GF-D8 (cell line): ENCODE results near the gene HEATR3.
"Not testable (repeated sequence)": the region's sequence is repeated elsewhere in the genome, so short reads cannot be mapped to it uniquely, and the experiment has no call there.

Source experiments
- DNase-seq: peaks from one replicate; lab custom pipeline; 2025; lab: John Stamatoyannopoulos, UW

Gene HEATR3

DNA sequence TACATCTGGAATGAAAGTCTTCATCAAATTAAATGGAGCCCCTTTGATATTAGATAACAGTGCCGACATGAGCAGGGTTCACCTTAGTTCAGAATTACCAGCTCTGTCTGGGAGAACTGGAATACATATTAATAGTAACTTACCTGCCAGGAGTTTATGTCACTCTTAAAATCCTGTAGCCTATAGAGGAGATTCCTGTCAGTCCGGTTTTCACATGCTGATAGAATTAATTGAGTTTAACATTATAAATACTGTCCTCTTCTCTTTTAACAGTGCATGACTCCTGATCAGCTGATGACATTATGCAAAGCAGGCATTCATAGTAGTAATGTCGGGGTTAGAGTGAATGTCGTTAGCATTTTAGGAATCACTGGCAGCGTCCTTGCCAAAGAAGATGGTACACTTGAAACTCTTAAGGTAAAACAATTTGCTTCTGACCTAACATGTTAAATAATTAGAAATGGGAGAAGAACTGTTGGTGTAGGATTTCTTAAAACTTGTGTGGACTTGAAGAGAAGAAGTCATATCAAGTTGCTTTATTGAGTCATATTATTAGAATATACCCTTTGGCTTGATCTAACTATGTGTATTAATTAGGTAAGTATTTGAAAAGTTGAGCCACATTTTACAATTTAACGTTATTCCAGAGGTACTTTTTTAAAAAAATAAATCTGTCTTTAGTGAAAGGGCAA, 34.3 kb downstream of the HEATR3 start:
- no peak for DNase-seq

DNA sequence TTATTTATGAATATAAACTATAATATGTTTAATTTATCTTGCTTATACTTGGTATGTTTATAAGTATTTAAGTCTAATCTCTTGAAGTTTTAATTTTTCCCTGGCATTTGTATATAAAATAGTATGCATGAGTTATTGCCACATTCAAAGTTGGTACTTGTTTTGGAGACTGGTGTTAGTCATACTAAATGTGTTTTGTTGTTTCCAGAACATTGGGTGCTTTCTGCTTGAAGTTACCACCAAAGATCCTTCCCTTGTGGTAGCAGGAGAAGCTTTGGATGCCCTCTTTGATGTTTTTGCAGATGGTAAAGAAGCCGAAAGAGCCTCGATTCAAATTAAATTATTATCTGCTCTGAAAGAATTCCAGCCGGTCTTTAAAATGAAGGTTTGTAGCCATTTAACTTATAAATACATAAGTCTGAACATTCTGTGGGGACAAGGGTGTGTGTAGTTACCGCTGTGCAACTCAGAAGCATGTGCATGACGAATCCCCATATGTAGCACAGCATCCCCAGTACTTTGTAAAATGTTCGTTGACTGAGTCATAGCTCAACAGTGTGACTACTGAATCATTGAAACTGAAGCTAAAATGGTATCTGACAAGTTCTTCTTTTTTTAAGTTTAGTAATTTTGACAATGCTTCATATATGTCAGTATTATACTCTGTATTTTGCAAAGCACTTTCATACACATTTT, 36.4 kb downstream of the HEATR3 start:
- no peak for DNase-seq

DNA sequence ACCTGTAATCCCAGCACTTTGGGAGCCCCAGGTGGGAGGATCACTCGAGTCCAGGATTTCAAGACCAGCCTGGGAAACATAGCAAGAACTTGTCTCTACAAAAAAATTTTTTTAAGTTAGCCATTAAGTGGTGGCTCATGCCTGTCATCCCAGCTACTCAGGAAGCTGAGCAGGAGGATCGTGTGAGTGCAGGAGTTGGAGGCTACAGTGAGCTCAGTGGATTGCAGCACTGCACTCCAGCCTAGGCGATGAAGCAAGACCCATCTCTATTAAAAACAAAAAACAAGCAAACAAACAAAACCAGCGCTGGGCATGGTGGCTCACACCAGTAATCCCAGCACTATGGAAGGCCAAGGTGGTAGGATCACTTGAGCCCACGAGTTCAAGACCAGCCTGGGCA, 38.0 kb downstream of the HEATR3 start:
- DNase-seq: no peak

DNA sequence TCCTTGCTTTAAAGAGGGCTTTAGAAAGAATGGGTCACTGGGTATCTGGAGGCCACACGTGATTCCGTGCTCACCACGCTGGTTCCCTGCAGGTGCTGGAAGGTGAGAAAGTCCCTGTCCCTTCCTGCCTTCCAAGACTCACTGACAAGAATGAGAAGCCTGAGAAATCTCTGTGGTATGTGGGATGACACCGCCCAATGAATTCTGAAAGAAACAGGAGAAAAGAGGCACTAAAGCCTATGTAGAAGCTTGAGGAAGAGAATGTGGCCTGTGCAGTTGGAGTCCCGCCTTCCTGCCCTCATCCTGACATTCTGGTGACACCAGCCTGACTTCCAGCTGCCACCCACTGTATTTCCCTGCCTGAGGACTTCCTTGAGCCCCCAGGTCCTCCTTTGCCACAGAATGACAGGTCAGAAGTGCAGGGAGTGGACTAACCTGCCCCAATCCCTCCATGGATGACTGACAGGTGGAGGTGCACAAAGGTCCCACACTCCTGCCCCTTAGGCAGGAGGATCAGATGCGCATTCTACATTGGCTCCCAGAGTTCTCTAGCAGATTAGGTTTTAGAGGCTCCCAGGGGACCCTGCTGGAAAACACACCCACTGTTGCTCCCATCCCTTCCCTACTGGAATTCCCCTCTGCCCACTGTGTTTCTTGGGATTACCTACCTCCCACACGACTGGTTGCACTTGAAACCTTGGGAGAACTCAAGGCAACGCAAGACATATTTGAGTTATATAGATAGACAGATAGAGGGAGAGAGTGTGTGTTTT, 48.8 kb downstream of the HEATR3 start:
- no peak for DNase-seq

DNA sequence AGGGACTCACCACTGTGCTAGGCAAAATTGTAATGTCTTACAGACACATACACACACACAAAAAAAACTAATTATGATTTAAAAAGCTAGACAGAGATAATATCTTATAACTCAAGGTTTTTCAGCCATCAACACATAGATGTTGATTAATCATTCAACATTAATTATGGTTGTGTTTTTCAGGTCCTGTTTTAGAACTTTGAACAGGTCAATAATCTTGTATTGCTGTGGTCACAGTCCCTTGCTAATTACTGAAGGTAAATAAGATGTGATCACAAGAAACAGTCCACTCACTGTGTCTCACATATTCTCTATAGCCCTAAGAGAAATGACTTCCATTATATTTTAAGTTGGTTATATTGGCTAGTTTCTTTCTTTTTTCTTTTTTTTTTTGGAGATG, 54.9 kb downstream of the HEATR3 start:
- no peak for DNase-seq

DNA sequence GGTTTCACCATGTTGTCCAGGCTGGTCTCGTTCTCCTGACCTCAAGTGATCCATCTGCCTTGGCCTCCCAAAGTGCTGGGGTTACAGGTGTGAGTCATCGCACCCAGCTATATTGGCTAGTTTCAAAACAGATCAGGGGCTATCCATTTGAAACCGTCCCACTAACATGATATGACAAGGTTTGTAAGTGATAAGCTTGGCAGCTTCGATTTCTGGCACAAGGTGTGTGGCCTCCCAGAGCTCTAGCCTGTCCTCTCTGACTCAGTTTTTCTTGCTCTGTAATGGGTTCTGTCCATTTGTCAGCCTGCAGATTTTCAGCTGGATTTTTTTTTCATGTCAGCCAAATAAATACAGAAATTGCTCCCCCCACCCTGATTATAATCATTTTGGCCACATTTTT, 55.5 kb downstream of the HEATR3 start:
- DNase-seq: no peak

DNA sequence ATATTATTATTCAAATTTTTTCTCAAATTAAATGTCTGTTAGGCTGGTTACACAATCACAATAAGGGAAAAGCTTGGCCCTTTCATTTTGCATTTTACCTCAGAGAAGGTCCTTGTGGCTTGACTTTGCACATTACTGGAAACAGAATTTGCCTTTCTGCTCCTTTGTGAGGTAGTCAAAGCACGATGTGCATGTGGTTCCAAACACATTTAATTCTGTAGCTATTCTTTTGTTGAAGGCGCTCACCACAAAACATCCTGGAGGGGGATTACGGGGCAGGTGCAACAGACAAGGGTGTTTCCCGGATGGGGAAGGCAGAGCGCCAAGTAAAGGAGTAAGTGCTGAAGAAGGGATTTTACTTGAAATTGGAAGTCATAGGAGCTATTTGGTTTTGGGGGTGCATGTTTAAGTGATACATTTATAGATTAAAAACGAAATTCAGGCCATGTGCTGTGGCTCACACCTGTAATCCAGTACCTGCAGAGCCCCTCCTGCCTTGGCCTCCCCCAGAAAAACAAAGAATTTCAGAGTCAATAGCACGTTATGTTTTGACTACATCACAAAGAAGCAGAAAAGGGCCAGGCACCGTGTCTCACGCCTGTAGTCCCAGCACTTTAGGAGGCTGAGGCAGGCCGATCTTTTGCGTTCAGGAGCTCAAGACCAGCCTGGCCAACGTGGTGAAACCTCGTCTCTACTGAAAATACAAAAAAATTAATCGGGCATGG, 56.1 kb downstream of the HEATR3 start:
- DNase-seq: no peak

DNA sequence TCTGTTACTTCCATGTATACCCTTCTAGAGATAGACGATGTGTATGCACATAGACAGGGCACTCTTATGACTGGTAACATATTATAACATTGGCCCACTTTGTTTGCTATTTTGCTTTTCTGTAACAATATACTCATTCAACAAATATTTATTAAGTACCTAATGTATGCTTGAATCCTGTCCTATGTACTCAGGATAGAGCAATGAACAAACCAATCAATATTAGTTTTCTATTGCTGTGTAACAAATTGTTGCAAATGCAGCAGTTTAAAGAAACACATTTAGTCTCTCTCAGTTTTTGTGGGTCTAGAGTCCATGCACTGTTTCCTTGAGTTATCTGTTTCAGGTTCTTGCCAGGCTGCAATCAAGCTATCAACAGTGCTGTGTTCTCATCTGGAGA, 57.6 kb downstream of the HEATR3 start:
- no peak for DNase-seq

DNA sequence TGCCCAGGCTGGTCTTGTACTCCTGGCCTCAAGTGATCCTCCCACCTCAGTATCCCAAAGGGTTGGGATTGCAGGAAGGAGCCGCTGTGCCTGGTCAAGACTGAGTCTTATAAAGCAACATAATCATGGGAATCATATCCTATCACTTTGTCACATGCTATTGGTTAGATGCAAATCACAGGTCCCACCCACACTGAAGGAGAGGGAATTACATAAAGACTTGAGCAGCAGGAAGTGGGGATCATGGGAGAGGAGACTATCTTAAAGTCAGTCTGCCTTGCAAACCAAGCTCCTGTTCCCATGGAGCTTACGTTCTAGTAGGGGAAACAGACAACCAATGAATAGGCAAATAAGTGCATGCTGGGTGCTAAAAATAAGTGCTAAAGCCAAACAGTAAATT, 59.0 kb downstream of the HEATR3 start:
- no peak for DNase-seq

DNA sequence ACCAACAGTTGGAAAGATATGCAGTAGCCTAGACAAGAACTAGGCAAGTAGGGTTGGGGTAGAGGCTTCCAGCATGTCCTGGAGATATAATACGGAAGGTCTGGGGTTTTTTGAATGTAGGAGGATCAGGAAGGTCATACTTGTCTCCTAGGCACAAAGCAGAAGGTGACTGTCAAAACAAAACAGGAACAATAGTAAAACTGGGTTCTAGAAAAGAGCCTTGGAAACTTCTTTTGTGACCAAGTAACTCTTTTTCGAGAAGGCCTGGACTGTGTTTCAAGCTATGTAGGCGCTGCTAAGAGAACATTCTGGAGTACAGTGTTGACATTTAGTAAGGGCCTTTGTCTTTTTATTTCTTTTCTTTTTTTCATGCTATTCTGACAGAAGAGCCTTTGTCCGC, 60.4 kb downstream of the HEATR3 start:
- DNase-seq: no peak

DNA sequence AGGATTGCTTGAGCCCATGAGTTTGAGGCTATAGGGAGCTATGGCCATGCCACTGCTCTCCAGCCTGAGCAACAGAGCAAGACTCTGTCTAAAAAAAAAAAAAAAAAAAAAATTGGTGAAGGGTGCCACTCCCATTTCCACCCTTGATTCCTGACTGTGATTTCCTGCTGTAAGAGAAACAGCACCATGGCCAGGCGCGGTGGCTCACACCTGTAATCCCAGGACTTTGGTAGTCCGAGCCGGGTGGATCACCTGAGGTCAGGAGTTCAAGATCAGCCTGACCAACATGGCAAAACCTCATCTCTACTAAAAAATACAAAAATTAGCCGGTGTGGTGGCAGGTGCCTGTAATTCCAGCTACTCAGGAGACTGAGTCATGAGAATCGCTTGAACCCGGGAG, 66.8 kb downstream of the HEATR3 start:
- DNase-seq: not testable (repeated sequence)

DNA sequence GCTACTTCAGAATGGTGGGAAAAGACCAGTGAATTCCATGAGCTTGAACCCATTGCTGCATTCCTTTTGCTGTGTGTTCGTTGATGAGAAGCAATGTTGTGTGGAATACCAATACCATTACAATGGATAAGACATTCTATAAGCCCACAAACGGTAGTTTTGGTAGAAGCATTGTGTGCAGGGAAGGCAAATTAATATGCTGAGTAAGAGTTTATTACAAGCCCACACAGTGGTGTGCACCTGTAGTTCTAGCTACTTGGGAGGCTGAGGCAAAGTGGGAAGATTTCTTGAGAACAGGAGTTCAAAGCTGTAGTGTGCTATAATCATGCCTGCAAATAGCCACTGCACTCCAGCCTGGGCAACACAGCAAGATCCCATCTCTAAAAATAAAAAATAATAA, 67.4 kb downstream of the HEATR3 start:
- DNase-seq: no peak

DNA sequence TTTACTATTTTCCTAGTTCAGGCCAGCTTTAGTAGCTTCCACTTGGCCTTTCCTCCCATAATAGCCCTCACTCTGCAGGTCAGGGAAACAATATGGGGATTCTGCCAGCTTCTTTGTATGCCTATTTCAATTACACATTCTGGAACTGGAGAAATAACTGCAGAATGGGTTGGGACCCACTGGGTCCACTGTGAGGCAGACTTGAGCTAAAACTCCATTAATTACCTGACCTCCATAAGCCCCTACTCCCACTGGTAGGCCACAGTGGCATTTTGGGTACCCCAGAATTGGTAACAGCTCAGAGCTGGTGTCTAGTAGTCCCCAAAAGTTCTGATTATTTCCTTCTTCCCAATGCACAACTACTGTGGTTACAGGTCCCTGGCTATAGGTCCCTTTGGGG, 70.6 kb downstream of the HEATR3 start:
- DNase-seq: no peak

DNA sequence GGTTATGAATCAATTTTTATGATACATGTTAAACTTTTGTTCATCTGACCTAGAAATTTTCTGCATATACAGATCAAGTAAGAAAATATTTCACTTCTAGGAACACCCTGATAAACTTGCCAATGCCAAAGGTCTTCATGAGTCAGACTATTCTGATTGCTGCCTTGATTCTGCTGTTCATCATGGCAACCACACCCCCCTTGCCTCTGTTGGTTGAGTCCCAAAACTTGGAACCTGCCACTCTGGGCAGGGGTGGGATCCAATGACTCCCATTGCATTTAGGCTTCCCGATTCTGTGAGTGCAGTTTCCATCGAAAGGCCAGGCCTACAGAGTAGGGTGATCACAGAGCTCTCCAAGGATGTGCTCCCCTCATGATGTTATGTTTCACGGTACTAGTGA, 71.5 kb downstream of the HEATR3 start:
- no peak for DNase-seq

DNA sequence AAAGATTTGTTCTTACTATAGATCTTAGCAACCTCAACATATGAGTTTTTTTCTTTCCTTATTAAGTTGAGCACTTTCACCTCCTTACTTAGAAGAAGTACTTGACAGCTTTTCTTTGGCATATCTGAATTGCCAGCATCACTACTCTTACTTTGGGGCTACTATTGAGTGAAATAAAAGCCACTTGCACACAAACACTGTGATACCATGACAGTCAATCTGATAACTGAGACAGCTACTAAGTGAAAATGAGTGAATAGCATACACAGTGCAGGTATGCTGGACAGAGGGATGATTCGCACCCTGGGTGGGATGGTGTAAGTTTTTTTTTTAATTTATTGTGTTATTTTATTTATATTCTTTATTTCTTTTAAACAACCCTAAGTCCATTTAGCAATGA, 73.8 kb downstream of the HEATR3 start:
- no peak for DNase-seq

DNA sequence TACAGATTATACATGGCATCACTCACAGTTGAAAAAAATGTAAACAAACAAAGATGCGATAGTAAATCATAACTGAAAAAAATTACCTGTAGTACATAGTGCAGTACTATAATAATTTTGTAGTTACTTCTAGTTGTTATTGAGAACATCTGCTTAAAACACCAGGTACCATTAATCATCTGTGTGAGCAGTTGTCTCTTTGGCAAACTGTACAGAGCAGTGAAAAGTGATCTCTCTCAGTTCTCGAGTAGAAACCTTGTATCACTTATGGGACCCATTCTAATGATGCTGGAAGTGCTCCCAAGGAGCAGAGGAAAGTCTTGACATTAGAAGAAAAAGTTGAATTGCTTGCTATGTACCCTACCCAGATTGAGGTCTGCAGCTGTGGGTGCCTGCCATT, 78.4 kb downstream of the HEATR3 start:
- DNase-seq: no peak

DNA sequence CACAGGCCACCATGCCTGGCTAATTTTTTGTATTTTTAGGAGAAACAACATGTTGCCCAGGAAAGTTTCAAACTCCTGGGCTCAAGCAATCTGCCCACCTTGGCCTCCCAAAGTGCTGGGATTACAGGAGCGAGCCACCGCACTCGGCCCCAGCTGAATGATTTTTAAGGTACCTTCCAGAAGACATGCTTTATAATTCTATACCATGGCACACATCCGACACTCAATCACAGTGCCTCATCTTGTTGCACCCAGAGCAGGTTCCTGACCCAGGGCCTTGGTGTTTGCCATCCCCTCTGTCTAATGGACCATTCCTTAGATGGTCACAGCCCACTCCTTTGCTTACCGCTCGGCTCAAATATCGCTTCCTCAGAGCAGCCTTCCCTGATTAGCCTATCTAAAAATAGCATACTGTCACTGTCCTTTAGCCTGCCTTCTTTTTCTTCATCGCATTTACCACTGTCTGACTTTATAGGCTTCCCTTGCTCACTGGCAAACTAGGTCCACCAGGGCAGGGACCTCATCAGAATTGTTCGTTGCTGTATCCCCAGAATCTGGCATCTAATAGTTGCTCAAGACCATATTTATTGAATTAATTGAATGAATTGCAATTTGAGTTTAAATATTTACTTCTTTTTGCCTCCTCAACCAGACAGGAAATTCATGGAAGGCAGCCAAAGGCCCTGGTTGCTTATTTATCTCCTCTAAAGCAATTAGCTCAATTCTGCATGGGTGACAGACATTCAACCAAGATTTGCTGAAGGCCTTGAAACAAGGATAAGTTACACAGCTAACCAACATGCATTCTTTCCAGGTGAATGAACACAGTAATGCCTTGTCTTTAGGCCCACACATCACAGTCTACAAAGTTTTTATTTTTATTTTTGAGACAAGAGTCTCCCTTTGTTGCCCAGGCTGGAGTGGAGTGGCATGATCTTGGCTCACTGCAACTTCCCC, 81.0 kb downstream of the HEATR3 start:
- DNase-seq: no peak

DNA sequence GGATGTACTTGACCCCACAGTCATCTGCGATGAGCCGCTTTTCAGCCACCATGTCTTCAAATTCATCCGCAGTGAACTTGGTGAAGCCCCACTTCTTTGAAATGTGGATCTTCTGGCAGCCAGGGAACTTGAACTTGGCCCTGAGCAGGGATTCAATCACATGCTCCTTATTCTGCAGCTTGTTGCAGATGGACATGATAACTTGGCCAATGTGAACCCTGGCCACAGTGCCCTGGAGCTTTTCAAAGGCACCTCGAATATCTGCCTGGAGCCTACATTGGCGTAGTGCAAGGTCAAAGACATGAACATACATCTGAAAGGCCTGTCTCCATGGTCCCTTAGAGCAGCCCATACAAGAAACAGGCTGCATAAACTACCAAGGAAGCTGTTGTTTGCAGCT, 85.6 kb downstream of the HEATR3 start:
- no peak for DNase-seq

DNA sequence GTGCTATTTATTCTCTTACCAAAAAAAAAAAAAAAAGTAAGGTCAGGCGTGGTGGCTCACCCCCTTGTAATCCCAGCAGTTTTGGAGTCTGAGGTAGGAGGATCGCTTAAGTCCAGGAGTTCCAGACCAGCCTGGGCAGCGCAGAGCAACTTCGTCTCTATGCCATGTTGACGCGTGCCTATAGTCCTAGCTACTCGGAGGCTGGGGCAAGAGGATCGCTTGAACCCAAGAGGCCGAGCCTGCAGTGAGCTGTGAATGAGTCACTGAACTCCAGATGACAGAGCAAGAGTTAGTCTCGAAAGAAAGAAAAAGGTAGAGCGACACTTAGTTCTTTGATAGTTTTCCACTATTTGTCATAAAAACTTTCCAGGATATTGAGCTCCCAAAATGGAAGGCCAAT, 86.0 kb downstream of the HEATR3 start:
- DNase-seq: no peak

DNA sequence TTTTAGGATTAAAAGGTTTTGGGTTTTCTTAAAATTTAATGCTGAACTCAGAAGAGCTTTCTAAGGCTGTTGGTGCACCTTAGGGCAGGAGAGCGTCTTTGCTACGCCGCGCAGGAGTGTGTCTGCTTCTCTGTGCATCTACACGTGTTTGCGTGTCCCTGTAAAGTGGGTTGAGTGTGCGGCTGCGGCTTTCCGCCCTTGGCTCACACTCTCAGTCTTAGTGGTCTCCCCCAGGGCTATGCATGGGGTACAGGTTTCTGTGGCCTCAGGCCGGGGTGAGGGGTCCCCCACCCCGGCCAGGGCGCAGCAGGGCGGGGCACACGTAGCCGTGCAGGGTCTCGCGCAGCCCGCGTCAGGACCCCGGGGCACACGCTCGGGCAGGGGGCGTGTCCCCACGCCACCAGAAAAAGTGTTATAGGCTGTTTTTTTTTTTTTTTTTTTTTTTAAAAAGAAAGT, 86.6 kb downstream of the HEATR3 start:
- peak; percentile 60 for DNase-seq
